SK-N-SH treated with all-trans-retinoic acid at 6 μM for 48 hours (cell line): ENCODE results near the gene SLC4A3.

ENCODE experiments used
- ATAC-seq: fragments of 200-7000 bp; cut with Tn5 transposase; 3 replicates; pipeline ENCODE4 v1.9.1; 2020; ENCODE audit warnings: mild to moderate bottlenecking, moderate library complexity
- ARNTL ChIP-seq: fragments of 450-650 bp; formaldehyde crosslinking; IDR thresholded peaks from 2 replicates; pipeline ENCODE4 v1.5.0; 2020; ENCODE audit warnings: low read depth, mild to moderate bottlenecking, moderate library complexity, borderline replicate concordance
- BACH2 ChIP-seq: fragments of 250-450 bp; sonication (Bioruptor Pico); IDR thresholded peaks from 2 replicates; pipeline ENCODE4 v1.9.0; 2021; ENCODE audit warnings: mild to moderate bottlenecking, borderline replicate concordance
- CREB5 ChIP-seq: fragments of 250-450 bp; sonication (Bioruptor Pico); IDR thresholded peaks from 2 replicates; pipeline ENCODE4 v1.5.1; 2020; ENCODE audit warnings: low read depth, mild to moderate bottlenecking, moderate library complexity
- CSDC2 ChIP-seq: fragments of 250-450 bp; sonication (Bioruptor Pico); IDR thresholded peaks from 2 replicates; pipeline ENCODE4 v1.5.0; 2020; ENCODE audit warnings: mild to moderate bottlenecking, moderate library complexity
- CSRNP3 ChIP-seq: fragments of 250-450 bp; sonication (Bioruptor Pico); IDR thresholded peaks from 2 replicates; pipeline ENCODE4 v1.5.1; 2021; ENCODE audit warnings: mild to moderate bottlenecking, moderate library complexity
- ESRRG ChIP-seq: fragments of 250-450 bp; sonication (Bioruptor Pico); IDR thresholded peaks from 2 replicates; pipeline ENCODE4 v1.6.1; 2021; ENCODE audit warnings: mild to moderate bottlenecking
- GLIS3 ChIP-seq: fragments of 250-450 bp; sonication (Bioruptor Pico); IDR thresholded peaks from 2 replicates; pipeline ENCODE4 v1.5.0; 2020; ENCODE audit warnings: mild to moderate bottlenecking, moderate library complexity
- ISL1 ChIP-seq: fragments of 250-450 bp; sonication (Bioruptor Pico); IDR thresholded peaks from 2 replicates; pipeline ENCODE4 v2.1.2; 2022; ENCODE audit warnings: mild to moderate bottlenecking, moderate library complexity
- PATZ1 ChIP-seq: fragments of 250-450 bp; sonication (Bioruptor Pico); IDR thresholded peaks from 2 replicates; pipeline ENCODE4 v1.8.0; 2020; ENCODE audit warnings: mild to moderate bottlenecking, moderate library complexity, borderline replicate concordance
- POU6F1 ChIP-seq: fragments of 250-450 bp; sonication (Bioruptor Pico); IDR thresholded peaks from 2 replicates; pipeline ENCODE4 v1.8.0; 2021; ENCODE audit warnings: low read depth, mild to moderate bottlenecking, moderate library complexity, borderline replicate concordance
- PPARA ChIP-seq: fragments of 250-450 bp; sonication (Bioruptor Pico); IDR thresholded peaks from 2 replicates; pipeline ENCODE4 v1.5.0; 2020; ENCODE audit warnings: mild to moderate bottlenecking, borderline replicate concordance
- RARB ChIP-seq: fragments of 250-450 bp; sonication (Bioruptor Pico); IDR thresholded peaks from 2 replicates; pipeline ENCODE4 v1.8.0; 2021; ENCODE audit warnings: mild to moderate bottlenecking, moderate library complexity
- SNAI2 ChIP-seq: fragments of 250-450 bp; sonication (Bioruptor Pico); IDR thresholded peaks from 2 replicates; pipeline ENCODE4 v1.5.0; 2020; ENCODE audit warnings: mild to moderate bottlenecking, moderate library complexity
- TCF4 ChIP-seq: fragments of 250-450 bp; sonication (Bioruptor Pico); IDR thresholded peaks from 2 replicates; pipeline ENCODE4 v1.8.0; 2021; ENCODE audit warnings: mild to moderate bottlenecking, moderate library complexity, borderline replicate concordance
- TOX ChIP-seq: fragments of 250-450 bp; sonication (Bioruptor Pico); IDR thresholded peaks from 2 replicates; pipeline ENCODE4 v1.8.0; 2021; ENCODE audit warnings: mild to moderate bottlenecking, moderate library complexity, borderline replicate concordance
- TSHZ2 ChIP-seq: fragments of 250-450 bp; sonication (Bioruptor Pico); IDR thresholded peaks from 2 replicates; pipeline ENCODE4 v1.5.0; 2020; ENCODE audit warnings: mild to moderate bottlenecking, moderate library complexity
- ZC3H10 ChIP-seq: fragments of 250-450 bp; sonication (Bioruptor Pico); IDR thresholded peaks from 2 replicates; pipeline ENCODE4 v1.5.1; 2021; ENCODE audit warnings: mild to moderate bottlenecking, moderate library complexity
- ZNF565 ChIP-seq: fragments of 450-650 bp; formaldehyde crosslinking; conservative IDR thresholded peaks from 2 replicates; pipeline ENCODE4 v1.5.0; 2020; ENCODE audit warnings: low read depth, mild to moderate bottlenecking, moderate library complexity
- ZNF70 ChIP-seq: fragments of 450-650 bp; formaldehyde crosslinking; IDR thresholded peaks from 2 replicates; pipeline ENCODE4 v1.5.0; 2020; ENCODE audit warnings: mild to moderate bottlenecking, moderate library complexity
- ZNF8 ChIP-seq: fragments of 450-650 bp; formaldehyde crosslinking; IDR thresholded peaks from 2 replicates; pipeline ENCODE4 v1.5.0; 2020; ENCODE audit warnings: mild to moderate bottlenecking, moderate library complexity

The SLC4A3 gene

GRCh38 chr2:219642069-219642454 lies 14.6 kb downstream of the SLC4A3 start:
- ATAC-seq = no peak
- TF ChIP-seq GLIS3 = no peak
- TF ChIP-seq POU6F1 (CRISPR knock-in tag) = no peak
- no peak for TF ChIP-seq PPARA
- no peak for TF ChIP-seq ISL1 (CRISPR knock-in tag)
- no peak for TF ChIP-seq ZNF565 (CRISPR knock-in tag)
- no peak for TF ChIP-seq CSRNP3
- TF ChIP-seq ZNF8 (CRISPR knock-in tag) = no peak
- no peak for TF ChIP-seq TCF4 (CRISPR knock-in tag)
- TF ChIP-seq CREB5 (CRISPR knock-in tag) = no peak
- no peak for TF ChIP-seq TSHZ2 (CRISPR knock-in tag)
- no peak for TF ChIP-seq RARB (CRISPR knock-in tag)
- no peak for TF ChIP-seq TOX (CRISPR knock-in tag)
- no peak for TF ChIP-seq SNAI2 (CRISPR knock-in tag)
- TF ChIP-seq ESRRG (CRISPR knock-in tag) = no peak

GRCh38 chr2:219642465-219643083 lies 15.1 kb downstream of the SLC4A3 start:
- TF ChIP-seq SNAI2 (CRISPR knock-in tag) (no peak), ZNF565 (CRISPR knock-in tag) (no peak), CSDC2 (CRISPR knock-in tag) (no peak), ZNF70 (no peak), BACH2 (no peak), POU6F1 (CRISPR knock-in tag) (no peak), PATZ1 (no peak), TCF4 (CRISPR knock-in tag) (no peak), TSHZ2 (CRISPR knock-in tag) (no peak), ZNF8 (CRISPR knock-in tag) (no peak), ZC3H10 (CRISPR knock-in tag) (no peak), PPARA (no peak), ISL1 (CRISPR knock-in tag) (no peak), ARNTL (no peak), GLIS3 (no peak)
- ATAC-seq = peak; percentile 92
